Keratinocyte (primary cell): ENCODE measurements around the gene CFAP53. TPM values are rescaled to one million over a fixed set of nuclear protein-coding genes. Genes with fewer than 3 reads are reported as not detected.

ENCODE experiments used
- DNase-seq: peaks from one replicate; pipeline ENCODE4 v3.0.0-alpha.2; 2011; ENCODE audit warnings: low read depth, missing footprints, low spot score
- FAIRE-seq: peaks from 2 replicates; lab custom pipeline; 2011; peaks lifted over from hg19 to GRCh38; lab: Jason Lieb, UNC
- H2AFZ ChIP-seq: 2 replicates; pipeline ENCODE4 v1.6.0; 2012; ENCODE audit warnings: low read length, control low read depth, inconsistent platforms; ENCODE audit not compliant: control insufficient read depth
- H3K27ac ChIP-seq: 2 replicates; pipeline ENCODE4 v1.5.1; 2011; ENCODE audit warnings: low read length; ENCODE audit not compliant: control insufficient read depth, insufficient read depth
- H3K27me3 ChIP-seq: 3 replicates; pipeline ENCODE4 v1.6.0; 2011; ENCODE audit warnings: low read length; ENCODE audit not compliant: control insufficient read depth, insufficient read depth; ENCODE audit errors: extremely low read depth
- H3K36me3 ChIP-seq, 2 experiments: 2 replicates in 1 of 2; 3 replicates in 1 of 2; pipeline ENCODE4 v1.5.1; 2011; ENCODE audit warnings: low read length in 2 of 2, mild to moderate bottlenecking in 1 of 2; ENCODE audit not compliant: control insufficient read depth in 2 of 2, insufficient read depth in 2 of 2; ENCODE audit errors: extremely low read depth in 1 of 2
- H3K4me1 ChIP-seq: 3 replicates; pipeline ENCODE4 v1.5.1; 2011; ENCODE audit warnings: low read length; ENCODE audit not compliant: control insufficient read depth, insufficient read depth; ENCODE audit errors: extremely low read depth
- H3K4me2 ChIP-seq: 3 replicates; pipeline ENCODE4 v1.6.0; 2011; ENCODE audit warnings: low read depth, low read length; ENCODE audit not compliant: control insufficient read depth, insufficient read depth; ENCODE audit errors: extremely low read depth
- H3K4me3 ChIP-seq, 3 experiments: fragments of 200-600 bp in 1 of 3; sonication (generic) in 1 of 3; 2 replicates in 2 of 3; 3 replicates in 1 of 3; pipeline ENCODE4 v1.5.1; 2011 to 2016; ENCODE audit warnings: low read length in 3 of 3, mild to moderate bottlenecking in 3 of 3, control low read depth in 2 of 3, inconsistent platforms in 1 of 3, low read depth in 1 of 3, mixed read lengths in 1 of 3, mixed run types in 1 of 3, moderate library complexity in 1 of 3; ENCODE audit not compliant: control insufficient read depth in 2 of 3, insufficient read depth in 2 of 3; ENCODE audit errors: extremely low read depth in 1 of 3
- H3K79me2 ChIP-seq: 2 replicates; pipeline ENCODE4 v1.6.0; 2012; ENCODE audit warnings: low read length; ENCODE audit not compliant: control insufficient read depth, insufficient read depth
- H3K9ac ChIP-seq: 3 replicates; pipeline ENCODE4 v1.6.0; 2011; ENCODE audit warnings: low read length; ENCODE audit not compliant: control insufficient read depth, insufficient read depth; ENCODE audit errors: extremely low read depth
- H3K9me1 ChIP-seq: 3 replicates; pipeline ENCODE4 v1.6.0; 2011; ENCODE audit warnings: low read length; ENCODE audit not compliant: control insufficient read depth, insufficient read depth; ENCODE audit errors: extremely low read depth
- H3K9me3 ChIP-seq: 2 replicates; pipeline ENCODE4 v1.5.1; 2012; ENCODE audit warnings: low read depth, low read length; ENCODE audit not compliant: control insufficient read depth
- H4K20me1 ChIP-seq: 3 replicates; pipeline ENCODE4 v1.6.0; 2011; ENCODE audit warnings: low read length; ENCODE audit not compliant: control insufficient read depth, insufficient read depth; ENCODE audit errors: extremely low read depth
- CTCF ChIP-seq, 3 experiments: IDR thresholded peaks in 1 of 3; conservative IDR thresholded peaks in 1 of 3; optimal IDR thresholded peaks in 1 of 3; 2 replicates in 2 of 3; 3 replicates in 1 of 3; pipeline versions ENCODE3 to v1.5.1; 2011; ENCODE audit warnings: low read length in 3 of 3, mild to moderate bottlenecking in 3 of 3, moderate library complexity in 2 of 3, control low read depth in 1 of 3, inconsistent platforms in 1 of 3; ENCODE audit not compliant: insufficient read depth in 2 of 3; ENCODE audit errors: extremely low read depth in 1 of 3
- EZH2 ChIP-seq: IDR thresholded peaks from one replicate; pipeline ENCODE4 v1.6.1; 2012; ENCODE audit warnings: inconsistent platforms, mild to moderate bottlenecking, low read length, moderate library complexity
- dilution Hi-C: fragments of 300-500 bp; cut with MboI; formaldehyde crosslinking; loops from one replicate; pipeline ENCODE4 v1.7.0; 2020; ENCODE audit warnings: low sequenced_read_pairs; ENCODE audit not compliant: extremely low pct_ligation_motif_present
- polyA minus RNA-seq, 3 experiments: library from RNA; depleted of rRNA, polyadenylated mRNA; stranded (reverse); fragments of >200 nt; gene quantifications; 1 replicate in 1 of 3; 2 replicates in 1 of 3; 3 replicates in 1 of 3; pipeline ENCODE4 v1.2.3, GENCODE V29; 2011
- polyA plus RNA-seq, 5 experiments: library from polyadenylated mRNA; depleted of rRNA in 3 of 5; stranded (reverse) in 3 of 5; stranded (forward) in 1 of 5; unstranded in 1 of 5; fragments of >200 nt; gene quantifications; 1 replicate in 1 of 5; 2 replicates in 3 of 5; 3 replicates in 1 of 5; pipeline versions ENCODE4 v1.2.1 to v1.2.3, GENCODE V29; 2011 to 2012; ENCODE audit warnings: missing spikeins in 2 of 5, low read depth in 1 of 5, low replicate concordance in 1 of 5

CFAP53 gene
- polyA plus RNA-seq (0.44 to 0.70 TPM (median 0.59 TPM) in 3 replicates), polyA minus RNA-seq (0.19 TPM in 1 of 3 replicates, not detected in the others)
- polyA plus RNA-seq (2011; ENCODE audit: low read depth): 45.5 TPM
- polyA plus RNA-seq (2011; cell fraction: cytosol; rRNA removed): 0.29 and 0.40 TPM in 2 replicates
- polyA plus RNA-seq (2011; cell fraction: nucleus; rRNA removed): 0.65 and 0.92 TPM in 2 replicates
- 0.50 and 5.9 TPM in 2 replicates for polyA plus RNA-seq (2012; ENCODE audit: low replicate concordance)
- polyA minus RNA-seq (2011; cell fraction: cytosol; rRNA and poly(A)+ RNA removed): not detected
- polyA minus RNA-seq (2011; cell fraction: nucleus; rRNA and poly(A)+ RNA removed): 0.21 TPM in 1 of 2 replicates, not detected in the other

- no peaks in the 10 kb centered on the region for H3K27me3 ChIP-seq
- H3K9me1 ChIP-seq: no peaks in the 10 kb centered on the region
- H3K9me3 ChIP-seq: no peaks in the 10 kb centered on the region
- TF ChIP-seq CTCF (optimal IDR thresholded peaks at IDR 0.05 in 1 of 3, IDR thresholded peaks at IDR 0.05 in 1 of 3, conservative IDR thresholded peaks at IDR 0.05 in 1 of 3; ENCODE audit: extremely low read depth in 1 of 3, insufficient read depth in 2 of 3, low read length in 3 of 3) (no peak), EZH2 (no peak)
- no peak for FAIRE-seq
- DNase-seq: no peak
- no peaks in the 10 kb centered on the region for H4K20me1 ChIP-seq
- peak within 1 kb of the TSS; percentile 47 to 70 (median 67) for H3K4me3 ChIP-seq
- H3K27ac ChIP-seq: peak within 1 kb of the TSS; percentile 32
- H3K9ac ChIP-seq: peak within 1 kb of the TSS; percentile 51
- dilution Hi-C loops: no loop called here
- H3K36me3 ChIP-seq: peaks cover 11 to 12% of the 10 kb centered on the region in 2 experiments
- H3K79me2 ChIP-seq: no peaks in the 10 kb centered on the region
- peak within 1 kb of the TSS; percentile 77 for H2AFZ ChIP-seq
- H3K4me2 ChIP-seq: peak within 1 kb of the TSS; percentile 83
- peaks cover 8% of the 10 kb centered on the region for H3K4me1 ChIP-seq
Measured at GRCh38 chr18:50266248-50266704, at the start of gene CFAP53. CFAP53 (minus strand) TSS chr18:50266495; CDS start chr18:50266404, 91 bp downstream.

GRCh38 chr18:50315100-50315871 is 49.0 kb upstream of the CFAP53 start:
- FAIRE-seq: no peak
- dilution Hi-C loops: no loop called here

More at GRCh38 chr18:50315100-50315871, 49.0 kb upstream of the CFAP53 start:
- Histone ChIP-seq H4K20me1 (no peaks in the 10 kb centered on the region), H3K4me1 (no peaks in the 10 kb centered on the region), H3K9me1 (no peaks in the 10 kb centered on the region), H3K36me3 (no peaks in the 10 kb centered on the region), H3K27me3 (peaks cover 3% of the 10 kb centered on the region), H3K79me2 (no peaks in the 10 kb centered on the region), H3K4me2 (no peak overlapping the region), H3K9me3 (no peaks in the 10 kb centered on the region), H3K4me3 (no peak overlapping the region), H3K9ac (no peak overlapping the region), H3K27ac (no peak overlapping the region), H2AFZ (no peak overlapping the region)
- no peak for DNase-seq
- no peak for TF ChIP-seq EZH2
- TF ChIP-seq CTCF (optimal IDR thresholded peaks at IDR 0.05 in 1 of 3, IDR thresholded peaks at IDR 0.05 in 1 of 3, conservative IDR thresholded peaks at IDR 0.05 in 1 of 3; ENCODE audit: extremely low read depth in 1 of 3, insufficient read depth in 2 of 3, low read length in 3 of 3): no peak
